HuH-7.5 (cell line): ENCODE results near the gene MACF1.

ENCODE experiments used
- DNase-seq: peaks from one replicate; pipeline ENCODE4 v3.0.0; 2011; ENCODE audit warnings: low spot score

The MACF1 gene

GRCh38 chr1:39352881-39353280, 148.4 kb downstream of the MACF1 start:
- DNase-seq: no peak

GRCh38 chr1:39354572-39354971, 150.1 kb downstream of the MACF1 start:
- no peak for DNase-seq

- DNase-seq: no peak
Measured at GRCh38 chr1:39358491-39358890, 154.0 kb downstream of the MACF1 start.

GRCh38 chr1:39359028-39359570, 154.6 kb downstream of the MACF1 start:
- no peak for DNase-seq

- no peak for DNase-seq
Measured at GRCh38 chr1:39360731-39361130, 156.2 kb downstream of the MACF1 start.

- DNase-seq: no peak
Measured at GRCh38 chr1:39361446-39361845, 157.0 kb downstream of the MACF1 start.

GRCh38 chr1:39363267-39363666, 158.8 kb downstream of the MACF1 start:
- DNase-seq: no peak

- DNase-seq: no peak
Measured at GRCh38 chr1:39368045-39368444, 163.6 kb downstream of the MACF1 start.

- no peak for DNase-seq
Measured at GRCh38 chr1:39369565-39369964, 165.1 kb downstream of the MACF1 start.

- no peak for DNase-seq
Measured at GRCh38 chr1:39370602-39371001, 166.1 kb downstream of the MACF1 start.

- DNase-seq: no peak
Measured at GRCh38 chr1:39372105-39372504, 167.6 kb downstream of the MACF1 start.

GRCh38 chr1:39376656-39377055, 172.2 kb downstream of the MACF1 start:
- DNase-seq: no peak

GRCh38 chr1:39378377-39378776, 173.9 kb downstream of the MACF1 start:
- DNase-seq: peak; percentile 45

- no peak for DNase-seq
Measured at GRCh38 chr1:39379187-39379586, 174.7 kb downstream of the MACF1 start.

- DNase-seq: no peak
Measured at GRCh38 chr1:39380036-39380435, 175.5 kb downstream of the MACF1 start.

- no peak for DNase-seq
Measured at GRCh38 chr1:39381839-39382238, 177.3 kb downstream of the MACF1 start.

GRCh38 chr1:39384305-39384704, 179.8 kb downstream of the MACF1 start:
- no peak for DNase-seq

GRCh38 chr1:39385067-39385988, 180.8 kb downstream of the MACF1 start:
- no peak for DNase-seq

GRCh38 chr1:39386997-39387396, 182.5 kb downstream of the MACF1 start:
- no peak for DNase-seq

GRCh38 chr1:39387452-39387851, 183.0 kb downstream of the MACF1 start:
- DNase-seq: no peak

- DNase-seq: peak; percentile 12
Measured at GRCh38 chr1:39391691-39392679, 187.5 kb downstream of the MACF1 start.

- no peak for DNase-seq
Measured at GRCh38 chr1:39392851-39393573, 188.5 kb downstream of the MACF1 start.
